HepG2 (cell line): ENCODE measurements around the gene DGKB. TPM values are rescaled to one million over a fixed set of nuclear protein-coding genes. Genes with fewer than 3 reads are reported as not detected.

Experiments used
- ATAC-seq: fragments of 200-7000 bp; cut with Tn5 transposase; 3 replicates; pipeline ENCODE4 v1.9.1; 2020; ENCODE audit warnings: mild to moderate bottlenecking, moderate library complexity
- BruUV-seq: library from RNA; stranded (reverse); fragments of 400-500 nt; replicated peaks from 2 replicates; lab custom pipeline; 2021; lab: Mats Ljungman, UMichigan
- CTCF ChIA-PET: fragments of 300-600 bp; formaldehyde crosslinking; extraction: SDS; loops from one replicate; lab custom pipeline; 2021; ENCODE audit warnings: low total read pairs, inconsistent platforms, low intra/inter-chr PET ratio; lab: Yijun Ruan, JAX
- POLR2A ChIA-PET: fragments of 350-600 bp; sonication (Branson Sonifier 250); formaldehyde crosslinking; loops from one replicate; lab custom pipeline; 2020; ENCODE audit warnings: antibody characterized with exemption, inconsistent platforms; lab: Yijun Ruan, JAX
- DNase-seq: peaks from one replicate; pipeline ENCODE4 v3.0.0-alpha.2; 2015; ENCODE audit warnings: low spot score
- FAIRE-seq: peaks from 3 replicates; lab custom pipeline; 2011; peaks lifted over from hg19 to GRCh38; lab: Jason Lieb, UNC
- H2AFZ ChIP-seq: one replicate; pipeline ENCODE4 v1.6.1; 2011; ENCODE audit warnings: low read length, inconsistent platforms
- H3K27ac ChIP-seq: fragments of 300-600 bp; 3 replicates; pipeline ENCODE4 v1.8.0; 2011; ENCODE audit warnings: mixed run types, mild to moderate bottlenecking, mixed read lengths, low read length, inconsistent platforms; ENCODE audit not compliant: insufficient read depth; ENCODE audit errors: extremely low read length
- H3K27me3 ChIP-seq, 2 experiments: fragments of 200-600 bp in 1 of 2; 2 replicates in 1 of 2; 3 replicates in 1 of 2; pipeline versions ENCODE4 v1.6.0 to v1.8.0; 2011; ENCODE audit warnings: low read length in 2 of 2, mild to moderate bottlenecking in 2 of 2, moderate library complexity in 2 of 2, inconsistent platforms in 1 of 2; ENCODE audit not compliant: insufficient read depth in 2 of 2, control insufficient read depth in 1 of 2
- H3K36me3 ChIP-seq, 2 experiments: fragments of 200-600 bp in 1 of 2; replicated peaks in 1 of 2; 2 replicates in 1 of 2; 3 replicates in 1 of 2; pipeline versions ENCODE4 v1.5.1 to v1.8.0; 2011; ENCODE audit warnings: low read length in 2 of 2, inconsistent platforms in 1 of 2; ENCODE audit not compliant: insufficient read depth in 2 of 2, control insufficient read depth in 1 of 2
- H3K4me1 ChIP-seq: 2 replicates; pipeline ENCODE4 v1.5.1; 2012; ENCODE audit warnings: low read length, inconsistent platforms; ENCODE audit not compliant: insufficient read depth
- H3K4me2 ChIP-seq: 2 replicates; pipeline ENCODE4 v1.6.0; 2011; ENCODE audit warnings: low read depth, low read length, inconsistent platforms
- H3K4me3 ChIP-seq, 3 experiments: fragments of 200-600 bp in 1 of 3; sonication (generic), shearing (Covaris generic) in 1 of 3; replicated peaks in 1 of 3; 2 replicates each; pipeline ENCODE4 v1.5.1; 2011 to 2016; ENCODE audit warnings: low read length in 3 of 3, inconsistent platforms in 2 of 3, low read depth in 2 of 3, mild to moderate bottlenecking in 2 of 3, control low read depth in 1 of 3, mixed read lengths in 1 of 3; ENCODE audit not compliant: insufficient read depth in 1 of 3
- H3K79me2 ChIP-seq: one replicate; pipeline ENCODE4 v1.6.1; 2011; ENCODE audit warnings: low read length, inconsistent platforms; ENCODE audit not compliant: insufficient read depth
- H3K9ac ChIP-seq: 2 replicates; pipeline ENCODE4 v1.6.0; 2011; ENCODE audit warnings: mild to moderate bottlenecking, low read depth, low read length, inconsistent platforms; ENCODE audit not compliant: insufficient read depth
- H3K9me3 ChIP-seq: 2 replicates; pipeline ENCODE4 v1.5.1; 2012; ENCODE audit warnings: mild to moderate bottlenecking, low read length
- H4K20me1 ChIP-seq: 2 replicates; pipeline ENCODE4 v1.6.0; 2011; ENCODE audit warnings: inconsistent platforms, mild to moderate bottlenecking, low read length, moderate library complexity; ENCODE audit not compliant: insufficient read depth
- JUNB ChIP-seq: sonication (generic); formaldehyde crosslinking; IDR thresholded peaks from 2 replicates; pipeline ENCODE4 v1.8.0; 2022; ENCODE audit warnings: missing genetic modification reagents, mild to moderate bottlenecking, borderline replicate concordance
- NBN ChIP-seq: fragments of 450-650 bp; conservative IDR thresholded peaks from 2 replicates; pipeline ENCODE4 v1.6.1; 2017
- NFKB2 ChIP-seq: sonication (generic); formaldehyde crosslinking; IDR thresholded peaks from 2 replicates; pipeline ENCODE4 v1.4.0; 2020; ENCODE audit warnings: missing genetic modification reagents, borderline replicate concordance
- PRMT3 ChIP-seq: sonication (generic); formaldehyde crosslinking; IDR thresholded peaks from 2 replicates; pipeline ENCODE4 v1.8.1; 2022; ENCODE audit warnings: low read depth, mild to moderate bottlenecking, moderate library complexity, missing genetic modification reagents, borderline replicate concordance
- RFXAP ChIP-seq: sonication (generic); formaldehyde crosslinking; IDR thresholded peaks from 2 replicates; pipeline ENCODE4 v1.4.0; 2020; ENCODE audit warnings: missing genetic modification reagents, borderline replicate concordance
- SMAD1 ChIP-seq: sonication (generic); formaldehyde crosslinking; IDR thresholded peaks from 2 replicates; pipeline ENCODE4 v1.4.0; 2020; ENCODE audit warnings: missing genetic modification reagents, low read depth, mild to moderate bottlenecking, borderline replicate concordance
- ZKSCAN5 ChIP-seq: sonication (generic); formaldehyde crosslinking; IDR thresholded peaks from 2 replicates; pipeline ENCODE4 v1.5.1; 2020; ENCODE audit warnings: mild to moderate bottlenecking, missing genetic modification reagents
- ZNF354B ChIP-seq: sonication (generic); formaldehyde crosslinking; IDR thresholded peaks from 2 replicates; pipeline ENCODE4 v1.8.0; 2022; ENCODE audit warnings: mild to moderate bottlenecking, missing genetic modification reagents
- ZNF574 ChIP-seq: sonication (generic); formaldehyde crosslinking; IDR thresholded peaks from 2 replicates; pipeline ENCODE4 v1.4.0; 2020; ENCODE audit warnings: missing genetic modification reagents
- ZNF580 ChIP-seq: IDR thresholded peaks from 2 replicates; pipeline ENCODE4 v1.6.1; 2016; ENCODE audit warnings: low read depth, borderline replicate concordance
- ZNF710 ChIP-seq: sonication (generic); formaldehyde crosslinking; IDR thresholded peaks from 2 replicates; pipeline ENCODE4 v1.5.0; 2020; ENCODE audit warnings: mild to moderate bottlenecking, missing genetic modification reagents, borderline replicate concordance
- ZNF724P ChIP-seq: sonication (generic); formaldehyde crosslinking; IDR thresholded peaks from 2 replicates; pipeline ENCODE4 v1.8.0; 2022; ENCODE audit warnings: missing genetic modification reagents, borderline replicate concordance
- WGBS: methylation state at CpG from one replicate; pipeline ENCODE4 v1.1.6; 2017; ENCODE audit warnings: low lambda C conversion rate; 5-methylcytosine and 5-hydroxymethylcytosine counted together
- in situ Hi-C: cut with HindIII; loops from 2 replicates; pipeline ENCODE4 v1.10.0; 2017; ENCODE audit warnings: low pct_unique_long_range_greater_than_20kb; ENCODE audit not compliant: extremely low pct_ligation_motif_present
- intact Hi-C: fragments of 100-400 bp; cut with micrococcal nuclease; formaldehyde crosslinking; loops from one replicate; pipeline ENCODE4 v1.10.0; 2022; ENCODE audit not compliant: unreplicated experiment
- polyA plus RNA-seq, 8 experiments: library from polyadenylated mRNA; depleted of rRNA in 3 of 8; stranded (reverse) in 7 of 8; unstranded in 1 of 8; fragments of >200 nt; fragmentation: Illumina TruSeq in 4 of 8; extraction: Trizol in 4 of 8; gene quantifications; 2 replicates each; pipeline versions ENCODE4 v1.2.1 to v1.2.3, GENCODE V29; 2011 to 2016; ENCODE audit warnings: low read depth in 4 of 8, missing spikeins in 1 of 8, mixed read lengths in 1 of 8; ENCODE audit not compliant: insufficient read depth in 1 of 8
- total RNA-seq, 5 experiments: library from RNA; depleted of rRNA; stranded (reverse); fragments of >200 nt; fragmentation: Illumina TruSeq; extraction: Trizol; gene quantifications; 2 replicates each; pipeline ENCODE4 v1.2.3, GENCODE V29; 2016; ENCODE audit warnings: low read depth in 1 of 5
- TF ChIP-seq, protein P1 (sequence below): sonication (generic); formaldehyde crosslinking; IDR thresholded peaks from 2 replicates; pipeline ENCODE4 v1.4.0; 2020; ENCODE audit warnings: missing genetic modification reagents, mild to moderate bottlenecking, borderline replicate concordance
- TF ChIP-seq, protein P2 (sequence below): sonication (generic); formaldehyde crosslinking; IDR thresholded peaks from 2 replicates; pipeline ENCODE4 v1.4.0; 2020; ENCODE audit warnings: missing genetic modification reagents

Gene DGKB
- total and polyA plus RNA-seq, 2 of the 13 experiments (the other 11 are each of a cell fraction or from before 2014, with no cell fraction given): not detected

GRCh38 chr7:14583518-14583917 is 319.0 kb downstream of the DGKB start (continued):
- TF ChIP-seq ZNF574: no peak
- no peak for TF ChIP-seq PRMT3 (CRISPR knock-in tag)

GRCh38 chr7:14582010-14582409 is 320.5 kb downstream of the DGKB start:
- Histone ChIP-seq H3K9ac (no peak overlapping the region), H4K20me1 (no peaks in the 10 kb centered on the region), H3K36me3 (no peaks in the 10 kb centered on the region), H3K4me2 (no peak overlapping the region), H3K27me3 (no peaks in the 10 kb centered on the region), H2AFZ (no peak overlapping the region), H3K4me3 (no peak overlapping the region), H3K79me2 (no peaks in the 10 kb centered on the region), H3K4me1 (no peaks in the 10 kb centered on the region), H3K9me3 (peaks cover 68% of the 10 kb centered on the region), H3K27ac (no peak overlapping the region)
- ATAC-seq (no peak), FAIRE-seq (no peak), DNase-seq (no peak)
- in situ Hi-C loops: no loop called here
- TF ChIP-seq NFKB2 (CRISPR knock-in tag): no peak
- TF ChIP-seq, protein P1, sequence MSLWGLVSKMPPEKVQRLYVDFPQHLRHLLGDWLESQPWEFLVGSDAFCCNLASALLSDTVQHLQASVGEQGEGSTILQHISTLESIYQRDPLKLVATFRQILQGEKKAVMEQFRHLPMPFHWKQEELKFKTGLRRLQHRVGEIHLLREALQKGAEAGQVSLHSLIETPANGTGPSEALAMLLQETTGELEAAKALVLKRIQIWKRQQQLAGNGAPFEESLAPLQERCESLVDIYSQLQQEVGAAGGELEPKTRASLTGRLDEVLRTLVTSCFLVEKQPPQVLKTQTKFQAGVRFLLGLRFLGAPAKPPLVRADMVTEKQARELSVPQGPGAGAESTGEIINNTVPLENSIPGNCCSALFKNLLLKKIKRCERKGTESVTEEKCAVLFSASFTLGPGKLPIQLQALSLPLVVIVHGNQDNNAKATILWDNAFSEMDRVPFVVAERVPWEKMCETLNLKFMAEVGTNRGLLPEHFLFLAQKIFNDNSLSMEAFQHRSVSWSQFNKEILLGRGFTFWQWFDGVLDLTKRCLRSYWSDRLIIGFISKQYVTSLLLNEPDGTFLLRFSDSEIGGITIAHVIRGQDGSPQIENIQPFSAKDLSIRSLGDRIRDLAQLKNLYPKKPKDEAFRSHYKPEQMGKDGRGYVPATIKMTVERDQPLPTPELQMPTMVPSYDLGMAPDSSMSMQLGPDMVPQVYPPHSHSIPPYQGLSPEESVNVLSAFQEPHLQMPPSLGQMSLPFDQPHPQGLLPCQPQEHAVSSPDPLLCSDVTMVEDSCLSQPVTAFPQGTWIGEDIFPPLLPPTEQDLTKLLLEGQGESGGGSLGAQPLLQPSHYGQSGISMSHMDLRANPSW (CRISPR knock-in tag): no peak
- TF ChIP-seq NBN: no peak
- TF ChIP-seq ZNF710: no peak
- no peak for TF ChIP-seq ZNF724P (CRISPR knock-in tag)
- TF ChIP-seq ZNF354B: no peak
- TF ChIP-seq, protein P2, sequence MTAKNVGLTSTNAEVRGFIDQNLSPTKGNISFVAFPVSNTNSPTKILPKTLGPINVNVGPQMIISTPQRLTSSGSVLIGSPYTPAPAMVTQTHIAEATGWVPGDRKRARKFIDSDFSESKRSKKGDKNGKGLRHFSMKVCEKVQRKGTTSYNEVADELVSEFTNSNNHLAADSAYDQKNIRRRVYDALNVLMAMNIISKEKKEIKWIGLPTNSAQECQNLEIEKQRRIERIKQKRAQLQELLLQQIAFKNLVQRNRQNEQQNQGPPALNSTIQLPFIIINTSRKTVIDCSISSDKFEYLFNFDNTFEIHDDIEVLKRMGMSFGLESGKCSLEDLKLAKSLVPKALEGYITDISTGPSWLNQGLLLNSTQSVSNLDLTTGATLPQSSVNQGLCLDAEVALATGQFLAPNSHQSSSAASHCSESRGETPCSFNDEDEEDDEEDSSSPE (CRISPR knock-in tag): no peak
- no peak for TF ChIP-seq ZNF580
- no peak for TF ChIP-seq SMAD1
- TF ChIP-seq ZKSCAN5 (CRISPR knock-in tag): no peak
- no peak for TF ChIP-seq JUNB (CRISPR knock-in tag)
- TF ChIP-seq RFXAP (CRISPR knock-in tag): no peak
- ChIA-PET POLR2A (no interaction called here), CTCF (no interaction called here)
- intact Hi-C loops: no loop called here
- 2% methylated on average over 4 of the region's 4 CpGs for WGBS
- no TSS peak for BruUV-seq
